CD4-positive, alpha-beta T cell treated with Interleukin-6 at 100 ng/mL for 8 hours (primary cell): Measurements from ENCODE around the gene MOB2.
"Not testable (repeated sequence)": the region's sequence is repeated elsewhere in the genome, so short reads cannot be mapped to it uniquely, and the experiment has no call there.

Experiments
- DNase-seq: peaks from one replicate; pipeline ENCODE4 v3.0.0-alpha.2; 2020; ENCODE audit warnings: mixed read lengths, low spot score

Gene MOB2

GRCh38 chr11:1517117-1518005 is 30.8 kb upstream of the MOB2 start:
- no peak for DNase-seq

- DNase-seq: no peak
Observed at GRCh38 chr11:1516273-1517067, 29.9 kb upstream of the MOB2 start.

GRCh38 chr11:1515082-1516060 is 28.8 kb upstream of the MOB2 start:
- DNase-seq: peak; percentile 56

GRCh38 chr11:1514336-1515061 is 27.9 kb upstream of the MOB2 start:
- DNase-seq: no peak

- DNase-seq: no peak
Observed at GRCh38 chr11:1513326-1514296, 27.0 kb upstream of the MOB2 start.

- DNase-seq: not testable (repeated sequence)
Observed at GRCh38 chr11:1512531-1513258, 26.1 kb upstream of the MOB2 start.

GRCh38 chr11:1511937-1512496 is 25.4 kb upstream of the MOB2 start:
- no peak for DNase-seq

GRCh38 chr11:1510928-1511327 is 24.3 kb upstream of the MOB2 start:
- no peak for DNase-seq

GRCh38 chr11:1510351-1510750 is 23.8 kb upstream of the MOB2 start:
- DNase-seq: not testable (repeated sequence)

- DNase-seq: no peak
Observed at GRCh38 chr11:1509626-1510255, 23.2 kb upstream of the MOB2 start.

- DNase-seq: no peak
Observed at GRCh38 chr11:1508986-1509385, 22.4 kb upstream of the MOB2 start.

- DNase-seq: no peak
Observed at GRCh38 chr11:1508491-1508891, 21.9 kb upstream of the MOB2 start.

- DNase-seq: no peak
Observed at GRCh38 chr11:1507381-1508140, 21.0 kb upstream of the MOB2 start.

GRCh38 chr11:1506981-1507380 is 20.4 kb upstream of the MOB2 start:
- DNase-seq: no peak

- DNase-seq: no peak
Observed at GRCh38 chr11:1505480-1505879, 18.9 kb upstream of the MOB2 start.

GRCh38 chr11:1504581-1505290 is 18.2 kb upstream of the MOB2 start:
- DNase-seq: no peak

GRCh38 chr11:1504138-1504537 is 17.6 kb upstream of the MOB2 start:
- DNase-seq: no peak
